ENCODE results near the gene DOCK4.

Gene DOCK4

DNA sequence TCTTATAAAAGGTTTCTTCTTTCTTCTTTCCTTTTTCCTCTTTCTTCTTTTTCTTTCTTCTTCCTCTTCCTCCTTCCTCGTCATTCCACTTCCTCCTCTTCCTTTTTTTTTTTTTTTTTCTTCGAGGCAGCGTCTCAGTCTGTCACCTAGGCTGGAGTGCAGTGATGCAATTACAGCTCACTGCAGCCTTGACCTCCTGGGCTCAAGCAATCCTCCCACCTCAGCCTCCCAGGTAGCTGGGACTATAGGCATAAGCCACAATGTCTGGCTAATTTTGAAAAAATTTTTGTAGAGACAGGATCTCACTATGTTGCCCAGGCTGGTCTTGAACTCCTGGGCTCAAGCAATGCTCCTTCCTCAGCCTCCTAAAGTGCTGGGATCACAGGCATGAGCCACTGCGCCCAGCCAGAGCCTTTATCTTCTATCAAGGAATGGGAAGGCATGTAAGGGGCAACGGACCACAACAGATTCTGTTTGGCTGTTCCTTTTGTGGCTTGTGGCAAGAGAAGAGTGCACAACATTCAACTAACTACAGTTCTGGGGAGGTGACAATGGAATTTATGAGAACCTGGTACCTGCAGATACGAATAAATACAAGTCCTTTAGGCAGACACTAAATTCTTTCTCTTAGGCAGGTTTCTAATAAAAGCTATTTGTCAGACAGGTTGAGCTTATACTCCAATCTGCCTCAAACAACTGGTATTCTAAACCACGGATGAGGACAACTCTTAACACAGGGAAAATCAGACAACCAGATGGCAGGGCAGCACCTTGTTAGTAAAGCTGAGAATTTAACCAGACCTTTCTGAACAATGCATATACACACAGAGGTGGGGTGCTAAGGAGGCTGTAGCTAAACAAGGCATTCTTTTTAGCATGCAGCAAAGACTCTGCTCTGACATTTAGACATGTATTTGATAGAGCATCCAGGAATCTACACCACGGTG, 100.3 kb downstream of the DOCK4 start:
- no peak for TF ChIP-seq CTCF (IDR thresholded peaks at IDR 0.05; ENCODE audit: control extremely low read depth, extremely low read depth, low read depth, missing control alignments)
- CTCF ChIA-PET = interaction anchor here (0.7 to 1.1 kb wide), 2 partner anchors 12 to 26 kb away, joined by 3 read pairs; no protein-coding TSS in a partner anchor
- DNase-seq (ENCODE audit: extremely low spot score) = no peak
- POLR2A ChIA-PET = no interaction called here

GRCh38 chr7:112104120-112104519, 102.1 kb downstream of the DOCK4 start:
- ChIA-PET POLR2A (no interaction called here), CTCF (interaction anchor here (0.9 kb wide), 1 partner anchor 32 kb away, joined by 3 read pairs; no protein-coding TSS in a partner anchor)
- no peak for DNase-seq (ENCODE audit: extremely low spot score)
- TF ChIP-seq CTCF (IDR thresholded peaks at IDR 0.05; ENCODE audit: control extremely low read depth, extremely low read depth, low read depth, missing control alignments) = no peak

DNA sequence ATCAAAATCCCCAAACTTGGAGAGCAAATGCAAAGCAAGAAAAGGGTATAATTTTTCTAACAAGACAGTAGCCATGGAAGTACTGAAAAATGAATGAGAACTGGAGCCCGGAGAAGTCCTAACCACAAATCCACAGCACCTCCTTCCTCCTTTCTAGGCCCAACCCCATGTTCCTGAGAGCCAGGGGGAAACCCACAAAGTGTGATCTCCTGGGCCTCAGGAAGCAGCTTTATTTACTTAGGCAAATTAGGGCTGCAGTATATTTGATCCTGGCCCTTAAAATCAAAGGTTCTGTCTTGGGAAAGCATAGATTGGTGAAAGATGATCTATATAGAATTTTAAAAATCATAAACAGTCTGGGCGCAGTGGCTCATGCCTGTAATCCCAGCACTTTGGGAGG, 103.0 kb downstream of the DOCK4 start:
- no peak for TF ChIP-seq CTCF (IDR thresholded peaks at IDR 0.05; ENCODE audit: control extremely low read depth, extremely low read depth, low read depth, missing control alignments)
- POLR2A ChIA-PET = no interaction called here
- no peak for DNase-seq (ENCODE audit: extremely low spot score)
- CTCF ChIA-PET = no interaction called here

GRCh38 chr7:112101201-112101846, 104.9 kb downstream of the DOCK4 start:
- DNase-seq (ENCODE audit: extremely low spot score) = no peak
- no peak for TF ChIP-seq CTCF (IDR thresholded peaks at IDR 0.05; ENCODE audit: control extremely low read depth, extremely low read depth, low read depth, missing control alignments)
- CTCF ChIA-PET = interaction anchor here (1.0 to 2.5 kb wide), 4 partner anchors 10 to 24 kb away, joined by 3 to 7 read pairs (median 5); no protein-coding TSS in a partner anchor
- POLR2A ChIA-PET = no interaction called here

DNA sequence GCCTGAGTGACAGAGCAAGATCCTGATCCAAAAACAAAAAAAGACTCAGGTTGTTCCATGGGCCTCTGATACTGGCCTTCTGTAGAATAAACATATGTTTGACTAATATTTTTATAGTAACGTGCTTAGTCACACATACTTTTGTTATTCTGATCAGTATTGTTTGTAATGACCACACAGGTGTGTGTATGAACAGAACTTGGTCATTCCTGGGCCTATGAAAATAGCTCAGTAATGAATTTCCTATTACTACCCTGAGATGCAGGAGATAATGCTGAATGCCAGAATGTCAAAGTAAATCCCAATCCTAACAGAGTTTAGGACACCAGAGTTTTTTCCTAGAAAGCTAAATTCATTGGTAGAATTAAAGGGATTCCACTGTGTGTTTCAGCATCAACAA, 108.7 kb downstream of the DOCK4 start:
- ChIA-PET POLR2A (no interaction called here), CTCF (interaction anchor here (0.7 to 1.4 kb wide), 2 partner anchors 49 to 52 kb away, joined by 3 read pairs; no protein-coding TSS in a partner anchor)
- no peak for TF ChIP-seq CTCF (IDR thresholded peaks at IDR 0.05; ENCODE audit: control extremely low read depth, extremely low read depth, low read depth, missing control alignments)
- no peak for DNase-seq (ENCODE audit: extremely low spot score)

DNA sequence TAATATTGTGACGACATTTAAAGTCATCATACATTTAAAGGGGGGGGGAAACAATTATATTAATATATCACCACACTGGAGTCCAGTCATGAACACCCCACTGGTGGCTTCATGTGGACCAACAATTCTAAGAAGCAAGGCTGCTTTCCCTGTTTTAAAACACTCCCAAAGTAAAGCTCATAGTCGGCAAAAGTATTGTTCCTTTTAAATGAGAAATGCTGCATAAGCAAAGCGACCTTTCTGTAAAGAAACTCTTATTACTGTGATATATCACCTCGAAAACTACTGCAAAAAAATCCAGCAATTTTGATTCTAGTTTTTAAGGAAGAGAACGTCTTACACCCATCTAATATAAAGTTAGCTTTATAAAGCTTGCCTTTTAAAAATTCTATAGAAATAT, 112.8 kb downstream of the DOCK4 start:
- TF ChIP-seq CTCF (IDR thresholded peaks at IDR 0.05; ENCODE audit: control extremely low read depth, extremely low read depth, low read depth, missing control alignments) = no peak
- DNase-seq (ENCODE audit: extremely low spot score) = no peak
- ChIA-PET CTCF (interaction anchor here (0.9 to 1.6 kb wide), 3 partner anchors 10 to 15 kb away, joined by 3 to 5 read pairs (median 4); no protein-coding TSS in a partner anchor), POLR2A (no interaction called here)

All from GM10248 (cell line).